A549 treated with ZK216348 at 1 μM for 4 hours (cell line): Measurements from ENCODE around the gene IFT25. TPM values are rescaled to one million over a fixed set of nuclear protein-coding genes. Genes with fewer than 3 reads are reported as not detected.

ENCODE experiments used
- total RNA-seq: library from RNA; stranded (reverse); fragments of 200-300 nt; extraction: Qiagen RNA extraction; gene quantifications from 5 replicates; pipeline ENCODE4 v1.2.3, GENCODE V29; 2022; ENCODE audit warnings: low read depth

IFT25 gene
- total RNA-seq, result 23.1 to 49.2 TPM (median 29.2 TPM) in 5 replicates

DNA sequence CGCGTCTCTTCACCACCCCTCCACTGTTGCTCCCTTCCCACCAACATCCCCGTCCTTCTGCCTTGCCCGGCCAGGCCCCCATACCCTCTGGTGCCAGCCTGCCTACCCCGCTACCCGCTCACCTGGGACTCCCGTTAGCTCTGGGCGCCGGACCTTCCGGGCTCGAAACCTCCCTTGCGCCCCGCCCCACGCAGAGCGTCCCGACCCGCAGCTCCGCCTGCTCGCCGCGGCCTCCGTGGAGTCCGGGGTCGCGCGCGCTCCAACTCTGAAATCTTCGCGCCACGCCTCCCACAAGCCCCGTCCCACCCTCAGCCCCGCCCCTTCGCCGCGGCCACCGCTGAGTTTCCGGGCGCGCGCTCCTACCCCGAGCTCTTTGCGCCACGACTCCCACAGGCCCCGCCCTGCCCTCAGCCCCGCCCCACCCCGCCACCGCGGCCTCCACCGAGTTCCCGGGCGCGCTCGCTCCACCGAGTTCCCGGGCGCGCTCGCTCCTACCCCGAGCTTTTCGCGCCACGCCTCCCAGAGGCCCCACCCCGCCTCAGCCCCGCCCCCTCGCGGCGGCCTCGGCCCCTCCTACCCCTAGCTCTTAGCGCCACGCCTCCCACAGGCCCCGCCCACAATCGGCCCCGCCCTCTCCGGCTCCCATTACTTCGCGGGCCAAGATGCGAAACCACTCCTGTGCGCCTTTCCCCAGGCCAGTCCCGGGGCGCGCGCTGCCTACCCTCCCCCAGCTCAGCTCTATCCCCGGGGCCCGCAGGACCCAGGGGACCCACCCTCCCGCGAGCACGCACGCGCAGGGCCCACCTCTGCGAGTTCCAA, at the start of gene IFT25:
Gene IFT25 (minus strand): TSS at position 267 of the 819 bp plus-strand sequence. CDS start 5,617 bp downstream, outside the sequence.

DNA sequence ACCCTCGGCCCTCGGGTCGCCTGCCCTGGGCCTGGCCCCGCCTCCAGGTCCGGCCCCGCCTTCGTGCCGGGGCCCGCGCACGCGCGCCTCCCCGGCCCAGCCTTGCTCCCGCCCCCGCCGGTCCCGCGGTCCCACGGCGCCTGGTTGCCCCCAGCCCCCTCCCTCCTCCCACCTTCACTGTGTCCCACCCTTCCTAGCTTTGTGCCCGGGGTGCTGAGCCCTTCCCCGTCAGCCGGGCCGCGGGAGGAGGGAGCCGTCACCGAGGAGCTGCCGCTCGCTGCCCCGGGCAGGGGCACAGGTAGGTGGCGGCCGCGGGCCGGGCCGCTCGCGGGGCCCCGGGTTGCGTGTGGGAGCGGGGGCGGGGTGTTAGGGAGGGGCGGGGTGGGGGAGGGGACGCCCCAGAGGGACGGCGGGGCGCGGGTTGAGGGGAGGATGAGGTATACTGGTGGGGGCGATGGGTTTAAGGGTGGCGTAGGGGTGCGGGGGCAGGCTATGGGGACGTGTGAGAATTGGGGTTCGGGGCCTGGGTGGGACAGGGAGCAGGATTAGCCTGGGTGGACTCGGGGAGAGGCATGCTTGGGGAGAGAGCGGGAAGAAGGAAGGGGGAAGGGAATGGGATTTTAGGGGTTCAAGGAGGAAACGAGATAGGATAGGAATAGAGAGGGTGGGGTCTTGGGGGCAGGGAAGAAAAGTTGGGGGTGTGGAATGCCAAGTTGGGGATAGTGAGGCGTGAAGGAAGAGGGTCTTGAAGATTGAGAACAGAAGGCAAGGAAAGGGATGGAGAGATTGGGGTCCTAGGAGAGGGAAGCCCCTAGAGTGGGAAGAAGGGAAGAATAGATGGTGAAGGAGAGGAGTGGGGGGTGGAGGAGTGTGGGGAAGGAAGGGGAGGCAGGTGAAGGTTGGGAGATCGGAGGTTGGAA, 1.0 kb upstream of the IFT25 start, which contains the start of gene LRRC42:
Gene LRRC42 (plus strand): TSS at position 99 of the 920 bp plus-strand sequence. CDS start 5,650 bp downstream, outside the sequence.

DNA sequence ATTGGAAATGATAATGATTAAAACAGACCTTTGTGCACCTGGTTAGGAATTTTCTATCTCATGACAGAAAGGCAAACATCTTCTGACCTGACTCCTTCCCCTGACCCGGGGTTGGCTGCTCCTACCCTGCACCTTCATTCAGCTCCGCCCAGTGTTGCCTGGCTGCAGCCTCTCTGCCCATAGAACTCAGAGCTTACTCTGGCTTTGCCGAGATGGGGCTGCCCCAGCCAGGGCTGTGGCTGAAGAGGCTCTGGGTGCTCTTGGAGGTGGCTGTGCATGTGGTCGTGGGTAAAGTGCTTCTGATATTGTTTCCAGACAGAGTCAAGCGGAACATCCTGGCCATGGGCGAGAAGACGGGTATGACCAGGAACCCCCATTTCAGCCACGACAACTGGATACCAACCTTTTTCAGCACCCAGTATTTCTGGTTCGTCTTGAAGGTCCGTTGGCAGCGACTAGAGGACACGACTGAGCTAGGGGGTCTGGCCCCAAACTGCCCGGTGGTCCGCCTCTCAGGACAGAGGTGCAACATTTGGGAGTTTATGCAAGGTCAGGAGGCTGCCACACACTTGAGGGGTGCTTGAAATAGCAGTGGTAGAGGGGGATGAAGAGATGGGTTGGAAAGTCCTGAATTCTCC, 51.4 kb downstream of the IFT25 start, which contains the start of gene DIO1:
Gene DIO1 (plus strand): TSS at position 189 of the 638 bp plus-strand sequence. CDS start 24 bp downstream, at position 213.

DNA sequence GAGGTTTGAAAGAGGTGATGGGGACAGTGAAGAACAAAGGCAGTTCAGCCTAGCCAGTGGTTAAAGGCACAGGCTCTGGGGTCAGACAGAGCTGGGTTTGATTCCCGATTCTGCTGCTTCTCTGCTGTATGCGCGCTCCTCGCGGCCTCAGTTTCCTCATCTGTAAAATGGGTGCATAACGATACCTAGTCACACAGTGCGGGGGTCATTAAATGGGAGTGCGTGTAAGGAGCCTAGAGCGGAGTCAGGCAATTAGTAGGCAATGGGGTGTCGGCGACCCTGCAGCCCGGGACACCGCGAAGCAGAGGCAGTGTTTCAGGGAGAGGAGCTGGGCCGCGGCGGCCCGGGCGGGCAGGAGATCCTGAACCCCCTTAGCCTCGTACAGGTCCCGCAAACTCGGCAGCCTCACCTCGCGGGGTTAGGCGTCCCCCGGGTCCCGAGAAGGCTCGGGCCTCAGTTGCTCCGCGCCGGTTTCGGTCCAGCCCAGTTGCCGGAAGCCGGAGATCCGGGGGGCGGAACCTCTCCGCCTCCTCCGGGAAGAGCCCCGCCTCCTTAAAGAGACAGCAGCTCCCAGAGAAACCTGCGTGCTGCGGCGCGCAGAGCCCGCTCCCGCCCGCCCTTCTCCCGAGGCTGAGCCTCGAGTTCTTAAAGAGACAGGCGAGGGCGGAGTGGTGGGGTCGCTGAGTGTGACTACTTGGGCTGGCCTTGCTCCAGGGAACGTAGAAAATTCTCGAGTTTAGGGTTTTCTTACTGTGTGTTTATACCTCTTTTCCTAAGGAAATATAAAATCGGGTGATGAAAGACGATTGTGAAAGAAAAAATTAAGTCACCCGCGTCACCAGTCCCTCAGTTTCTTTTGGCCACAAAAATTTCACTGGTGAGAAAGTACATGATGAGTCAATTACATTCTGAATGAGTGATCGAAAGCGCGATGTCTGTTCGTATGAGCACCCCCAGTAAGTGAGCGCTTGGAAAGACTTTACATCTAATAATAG, 55.9 kb downstream of the IFT25 start, which contains the start of gene YIPF1:
Gene YIPF1 (minus strand): TSS at position 494 of the 995 bp plus-strand sequence. CDS start 860 bp downstream, outside the sequence.

Other genes starting within 250 kb of the IFT25 start
- 0.08 TPM in 1 of 5 replicates, not detected in the others for gene GLIS1, start 206.5 kb downstream of the IFT25 start, total RNA-seq
- 15.7 to 26.0 TPM (median 22.0 TPM) in 5 replicates for gene NDC1, start 107.4 kb downstream of the IFT25 start, total RNA-seq
- 13.3 to 15.6 TPM (median 14.3 TPM) in 5 replicates for gene YIPF1, start 55.9 kb downstream of the IFT25 start, total RNA-seq
- gene DIO1, start 51.5 kb downstream of the IFT25 start, total RNA-seq, result not detected in 5 replicates
- 24.6 to 27.6 TPM (median 25.3 TPM) in 5 replicates for gene LRRC42, start 651 bp upstream of the IFT25 start, total RNA-seq
- gene LDLRAD1, start 72.5 kb upstream of the IFT25 start, total RNA-seq, result not detected in 5 replicates
- 110 to 137 TPM (median 118 TPM) in 5 replicates for gene TMEM59, start 107.5 kb upstream of the IFT25 start, total RNA-seq
- 1.8 to 3.3 TPM (median 2.4 TPM) in 5 replicates for gene TCEANC2, start 107.9 kb upstream of the IFT25 start, total RNA-seq
- not detected in 5 replicates for gene CDCP2, start 207.3 kb upstream of the IFT25 start, total RNA-seq